ENCODE measurements around the gene NF1. TPM values are rescaled to one million over a fixed set of nuclear protein-coding genes. Genes with fewer than 3 reads are reported as not detected.

The NF1 gene
- total and polyA plus RNA-seq, 2 of the 13 experiments (the other 11 are each of a cell fraction or from before 2014, with no cell fraction given), result 21.5 to 26.5 TPM

- TF ChIP-seq AFF4 (CRISPR knock-in tag; IDR thresholded peaks at IDR 0.05), result no peak
- TF ChIP-seq ZNF432 (CRISPR knock-in tag; IDR thresholded peaks at IDR 0.05; ENCODE audit: borderline replicate concordance), result no peak
- TF ChIP-seq CAMTA2 (CRISPR knock-in tag; IDR thresholded peaks at IDR 0.05; ENCODE audit: borderline replicate concordance), result no peak
- TF ChIP-seq, protein P1, sequence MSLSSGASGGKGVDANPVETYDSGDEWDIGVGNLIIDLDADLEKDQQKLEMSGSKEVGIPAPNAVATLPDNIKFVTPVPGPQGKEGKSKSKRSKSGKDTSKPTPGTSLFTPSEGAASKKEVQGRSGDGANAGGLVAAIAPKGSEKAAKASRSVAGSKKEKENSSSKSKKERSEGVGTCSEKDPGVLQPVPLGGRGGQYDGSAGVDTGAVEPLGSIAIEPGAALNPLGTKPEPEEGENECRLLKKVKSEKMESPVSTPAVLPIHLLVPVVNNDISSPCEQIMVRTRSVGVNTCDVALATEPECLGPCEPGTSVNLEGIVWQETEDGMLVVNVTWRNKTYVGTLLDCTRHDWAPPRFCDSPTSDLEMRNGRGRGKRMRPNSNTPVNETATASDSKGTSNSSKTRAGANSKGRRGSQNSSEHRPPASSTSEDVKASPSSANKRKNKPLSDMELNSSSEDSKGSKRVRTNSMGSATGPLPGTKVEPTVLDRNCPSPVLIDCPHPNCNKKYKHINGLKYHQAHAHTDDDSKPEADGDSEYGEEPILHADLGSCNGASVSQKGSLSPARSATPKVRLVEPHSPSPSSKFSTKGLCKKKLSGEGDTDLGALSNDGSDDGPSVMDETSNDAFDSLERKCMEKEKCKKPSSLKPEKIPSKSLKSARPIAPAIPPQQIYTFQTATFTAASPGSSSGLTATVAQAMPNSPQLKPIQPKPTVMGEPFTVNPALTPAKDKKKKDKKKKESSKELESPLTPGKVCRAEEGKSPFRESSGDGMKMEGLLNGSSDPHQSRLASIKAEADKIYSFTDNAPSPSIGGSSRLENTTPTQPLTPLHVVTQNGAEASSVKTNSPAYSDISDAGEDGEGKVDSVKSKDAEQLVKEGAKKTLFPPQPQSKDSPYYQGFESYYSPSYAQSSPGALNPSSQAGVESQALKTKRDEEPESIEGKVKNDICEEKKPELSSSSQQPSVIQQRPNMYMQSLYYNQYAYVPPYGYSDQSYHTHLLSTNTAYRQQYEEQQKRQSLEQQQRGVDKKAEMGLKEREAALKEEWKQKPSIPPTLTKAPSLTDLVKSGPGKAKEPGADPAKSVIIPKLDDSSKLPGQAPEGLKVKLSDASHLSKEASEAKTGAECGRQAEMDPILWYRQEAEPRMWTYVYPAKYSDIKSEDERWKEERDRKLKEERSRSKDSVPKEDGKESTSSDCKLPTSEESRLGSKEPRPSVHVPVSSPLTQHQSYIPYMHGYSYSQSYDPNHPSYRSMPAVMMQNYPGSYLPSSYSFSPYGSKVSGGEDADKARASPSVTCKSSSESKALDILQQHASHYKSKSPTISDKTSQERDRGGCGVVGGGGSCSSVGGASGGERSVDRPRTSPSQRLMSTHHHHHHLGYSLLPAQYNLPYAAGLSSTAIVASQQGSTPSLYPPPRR (CRISPR knock-in tag; IDR thresholded peaks at IDR 0.05; ENCODE audit: borderline replicate concordance), result no peak
Observed at GRCh38 chr17:31320791-31321190, 226.0 kb downstream of the NF1 start (continued).
